LNCaP clone FGC (cell line): ENCODE measurements around the gene HMX1.

ENCODE experiments used
- DNase-seq: peaks from one replicate; pipeline ENCODE4 v3.0.0-alpha.2; 2011; ENCODE audit warnings: low read depth
- H3K4me3 ChIP-seq: 2 replicates; pipeline ENCODE4 v1.5.1; 2011; ENCODE audit warnings: mild to moderate bottlenecking, low read depth, low read length, control low read depth
- TF ChIP-seq, protein P1 (sequence below): IDR thresholded peaks from 2 replicates; pipeline ENCODE4 v1.5.1; 2012; ENCODE audit warnings: mild to moderate bottlenecking; ENCODE audit not compliant: control insufficient read depth, insufficient read depth; ENCODE audit errors: extremely low read depth

Gene HMX1

GRCh38 chr4:8868321-8869001, 3.2 kb downstream of the HMX1 start:
- H3K4me3 ChIP-seq = no peak overlapping the region
- TF ChIP-seq, protein P1, sequence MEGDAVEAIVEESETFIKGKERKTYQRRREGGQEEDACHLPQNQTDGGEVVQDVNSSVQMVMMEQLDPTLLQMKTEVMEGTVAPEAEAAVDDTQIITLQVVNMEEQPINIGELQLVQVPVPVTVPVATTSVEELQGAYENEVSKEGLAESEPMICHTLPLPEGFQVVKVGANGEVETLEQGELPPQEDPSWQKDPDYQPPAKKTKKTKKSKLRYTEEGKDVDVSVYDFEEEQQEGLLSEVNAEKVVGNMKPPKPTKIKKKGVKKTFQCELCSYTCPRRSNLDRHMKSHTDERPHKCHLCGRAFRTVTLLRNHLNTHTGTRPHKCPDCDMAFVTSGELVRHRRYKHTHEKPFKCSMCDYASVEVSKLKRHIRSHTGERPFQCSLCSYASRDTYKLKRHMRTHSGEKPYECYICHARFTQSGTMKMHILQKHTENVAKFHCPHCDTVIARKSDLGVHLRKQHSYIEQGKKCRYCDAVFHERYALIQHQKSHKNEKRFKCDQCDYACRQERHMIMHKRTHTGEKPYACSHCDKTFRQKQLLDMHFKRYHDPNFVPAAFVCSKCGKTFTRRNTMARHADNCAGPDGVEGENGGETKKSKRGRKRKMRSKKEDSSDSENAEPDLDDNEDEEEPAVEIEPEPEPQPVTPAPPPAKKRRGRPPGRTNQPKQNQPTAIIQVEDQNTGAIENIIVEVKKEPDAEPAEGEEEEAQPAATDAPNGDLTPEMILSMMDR = no peak
- DNase-seq = no peak

GRCh38 chr4:8867624-8868320, 3.9 kb downstream of the HMX1 start:
- H3K4me3 ChIP-seq = no peak overlapping the region
- TF ChIP-seq, protein P1 = no peak
- no peak for DNase-seq

- TF ChIP-seq, protein P1 = no peak
- DNase-seq = no peak
Measured at GRCh38 chr4:8866828-8867623, 4.6 kb downstream of the HMX1 start.

DNA sequence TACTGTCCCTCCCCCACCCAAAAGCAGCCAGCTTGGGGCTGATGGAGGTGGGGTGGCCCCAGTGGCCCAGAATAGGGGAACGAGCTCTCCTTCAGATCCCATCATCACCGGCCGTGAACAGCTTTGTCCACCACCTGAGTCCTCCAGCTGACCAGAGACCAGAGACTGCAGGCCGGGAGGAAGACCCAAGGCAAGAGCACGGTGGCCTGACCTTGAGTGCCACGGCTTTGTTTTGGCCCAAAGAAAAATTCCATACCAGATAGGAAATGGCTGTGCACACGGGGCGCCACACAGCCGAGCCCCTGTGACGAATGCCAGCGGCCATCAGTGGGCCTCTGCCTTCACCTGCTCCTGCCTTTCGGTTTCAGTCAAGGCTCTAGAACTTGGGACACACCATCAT, 5.2 kb downstream of the HMX1 start:
- TF ChIP-seq, protein P1 = no peak
- no peak overlapping the region for H3K4me3 ChIP-seq
- no peak for DNase-seq

More at GRCh38 chr4:8866828-8867623, 4.6 kb downstream of the HMX1 start:
- no peak overlapping the region for H3K4me3 ChIP-seq

DNA sequence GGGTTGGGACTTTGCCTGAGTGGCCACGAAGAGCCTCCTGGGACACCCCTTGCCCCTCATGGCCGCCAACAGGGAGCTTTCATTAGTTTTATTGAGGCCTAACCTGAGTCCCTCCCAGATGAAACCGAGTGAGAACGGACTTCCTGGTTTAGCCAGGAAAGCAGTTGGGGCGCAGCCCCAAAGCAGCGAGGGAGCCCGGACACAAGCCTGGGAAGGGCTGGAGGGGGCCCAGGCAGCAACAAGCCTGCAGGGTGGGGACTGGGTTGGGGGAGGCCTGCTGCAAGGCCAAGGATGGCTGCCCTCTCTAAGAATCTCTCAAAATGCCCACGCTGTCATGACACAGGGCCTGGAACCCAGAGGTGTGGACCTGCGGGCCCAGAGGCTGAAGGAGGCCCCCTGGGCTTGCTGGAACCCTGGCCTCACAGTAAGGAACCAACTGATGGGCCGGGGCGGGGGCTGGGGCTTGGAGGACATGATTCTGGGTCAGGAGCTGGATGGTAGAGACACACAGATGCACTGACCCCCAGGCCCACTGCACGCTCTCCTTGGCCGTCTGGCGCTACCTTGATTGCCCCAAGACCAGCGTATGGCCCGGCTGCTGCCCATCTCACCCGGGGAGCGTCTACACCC, 5.8 kb downstream of the HMX1 start:
- TF ChIP-seq, protein P1 = no peak
- no peak for DNase-seq
- H3K4me3 ChIP-seq = no peak overlapping the region

GRCh38 chr4:8864912-8865680, 6.5 kb downstream of the HMX1 start:
- DNase-seq = no peak
- TF ChIP-seq, protein P1 = no peak
- H3K4me3 ChIP-seq = no peak overlapping the region
